CD14-positive monocyte (primary cell): ENCODE measurements around the gene DIPK1C. TPM values are rescaled to one million over a fixed set of nuclear protein-coding genes. Genes with fewer than 3 reads are reported as not detected.

ENCODE experiments used
- DNase-seq, 3 donors: peaks; one replicate each; pipeline ENCODE4 v3.0.0-alpha.2; 2011 to 2022
- H2AFZ ChIP-seq: 2 replicates; pipeline ENCODE4 v1.6.0; 2012; ENCODE audit warnings: mild to moderate bottlenecking, low read depth, low read length, inconsistent platforms; ENCODE audit not compliant: insufficient read depth, poor library complexity, severe bottlenecking
- H3K27ac ChIP-seq, 2 donors: 1 replicate in 1 of 2; 2 replicates in 1 of 2; pipeline ENCODE4 v1.5.1; 2012 to 2013; ENCODE audit warnings: low read length in 2 of 2, control low read depth in 1 of 2, inconsistent platforms in 1 of 2, low read depth in 1 of 2, mild to moderate bottlenecking in 1 of 2
- H3K27me3 ChIP-seq, 2 donors: one replicate each; pipeline versions ENCODE4 v1.6.0 to v1.6.1; 2011 to 2013; ENCODE audit warnings: low read length in 2 of 2; ENCODE audit not compliant: control insufficient read depth in 2 of 2, insufficient read depth in 2 of 2
- H3K36me3 ChIP-seq, 2 donors: replicated peaks in 1 of 2; 1 replicate in 1 of 2; 2 replicates in 1 of 2; pipeline versions ENCODE4 v1.5.1 to v1.6.1; 2012 to 2013; ENCODE audit warnings: low read length in 2 of 2, control low read depth in 1 of 2, inconsistent platforms in 1 of 2, mild to moderate bottlenecking in 1 of 2; ENCODE audit not compliant: insufficient read depth in 2 of 2, control insufficient read depth in 1 of 2
- H3K4me1 ChIP-seq, 2 donors: 1 replicate in 1 of 2; 2 replicates in 1 of 2; pipeline versions ENCODE4 v1.5.1 to v1.6.1; 2012 to 2013; ENCODE audit warnings: low read length in 2 of 2, control low read depth in 1 of 2, inconsistent platforms in 1 of 2, mild to moderate bottlenecking in 1 of 2, moderate library complexity in 1 of 2; ENCODE audit not compliant: insufficient read depth in 2 of 2, control insufficient read depth in 1 of 2
- H3K4me2 ChIP-seq: replicated peaks from 2 replicates; pipeline ENCODE3; 2012; ENCODE audit warnings: low read length, moderate library complexity, mild to moderate bottlenecking; ENCODE audit not compliant: poor library complexity, severe bottlenecking; ENCODE audit errors: extremely low read depth
- H3K4me3 ChIP-seq, 3 experiments: fragments of 200-600 bp in 1 of 3; sonication (generic) in 1 of 3; replicated peaks in 1 of 3; 1 replicate in 2 of 3; 2 replicates in 1 of 3; pipeline ENCODE4 v1.5.1; 2011 to 2013; ENCODE audit warnings: low read length in 3 of 3, mild to moderate bottlenecking in 3 of 3, control low read depth in 2 of 3, low read depth in 2 of 3, inconsistent platforms in 1 of 3, moderate library complexity in 1 of 3
- H3K79me2 ChIP-seq: 2 replicates; pipeline ENCODE4 v1.6.0; 2012; ENCODE audit warnings: mild to moderate bottlenecking, control low read depth, inconsistent platforms, low read length, moderate library complexity; ENCODE audit not compliant: insufficient read depth
- H3K9ac ChIP-seq: 2 replicates; pipeline ENCODE4 v1.6.0; 2017; ENCODE audit warnings: low read length, mild to moderate bottlenecking; ENCODE audit not compliant: insufficient read depth, poor library complexity, severe bottlenecking
- H3K9me3 ChIP-seq, 2 donors: replicated peaks in 1 of 2; 1 replicate in 1 of 2; 2 replicates in 1 of 2; pipeline versions ENCODE4 v1.5.1 to v1.6.1; 2012 to 2013; ENCODE audit warnings: low read length in 2 of 2, control low read depth in 1 of 2; ENCODE audit not compliant: control insufficient read depth in 1 of 2, insufficient read depth in 1 of 2
- H4K20me1 ChIP-seq: 2 replicates; pipeline ENCODE4 v1.6.0; 2012; ENCODE audit warnings: mild to moderate bottlenecking, low read length, control low read depth, moderate library complexity; ENCODE audit not compliant: insufficient read depth
- H3K27ac Mint-ChIP-seq, 7 donors: one replicate each; pipeline ENCODE4 v1.8.0; 2020; ENCODE audit warnings: mild to moderate bottlenecking in 7 of 7, mixed read lengths in 7 of 7, moderate library complexity in 6 of 7, inconsistent platforms in 2 of 7
- H3K27me3 Mint-ChIP-seq, 3 donors: one replicate each; pipeline ENCODE4 v1.8.0; 2021 to 2022; ENCODE audit warnings: low read depth in 3 of 3, mild to moderate bottlenecking in 3 of 3, mixed read lengths in 3 of 3, moderate library complexity in 3 of 3, inconsistent platforms in 1 of 3
- H3K36me3 Mint-ChIP-seq, 2 donors: one replicate each; pipeline ENCODE4 v1.8.0; 2020; ENCODE audit warnings: mixed read lengths in 2 of 2, inconsistent platforms in 1 of 2, mild to moderate bottlenecking in 1 of 2
- H3K4me1 Mint-ChIP-seq: one replicate; pipeline ENCODE4 v1.8.0; 2020; ENCODE audit warnings: mild to moderate bottlenecking, mixed read lengths
- H3K4me3 Mint-ChIP-seq, 2 donors: one replicate each; pipeline ENCODE4 v1.8.0; 2020; ENCODE audit warnings: mild to moderate bottlenecking in 2 of 2, mixed read lengths in 2 of 2, moderate library complexity in 1 of 2
- H3K9me3 Mint-ChIP-seq, 7 donors: one replicate each; pipeline ENCODE4 v1.8.0; 2020 to 2022; ENCODE audit warnings: mixed read lengths in 7 of 7, mild to moderate bottlenecking in 6 of 7, moderate library complexity in 6 of 7, inconsistent platforms in 2 of 7
- WGBS: methylation state at CpG from one replicate; pipeline ENCODE4 v1.1.5; 2013; ENCODE audit warnings: missing lambda C conversion rate; ENCODE audit not compliant: insufficient coverage; 5-methylcytosine and 5-hydroxymethylcytosine counted together
- intact Hi-C, 2 donors: fragments of 100-400 bp; cut with micrococcal nuclease; formaldehyde crosslinking; loops; one replicate each; pipeline versions ENCODE4 v1.15.0 to v1.15.1; 2023
- polyA plus RNA-seq, 3 donors: library from polyadenylated mRNA; depleted of rRNA in 1 of 3; unstranded in 2 of 3; stranded (reverse) in 1 of 3; fragments of 300-500 nt in 2 of 3; fragments of >200 nt in 1 of 3; fragmentation: Illumina TruSeq in 2 of 3; gene quantifications; 1 replicate in 2 of 3; 2 replicates in 1 of 3; pipeline ENCODE4 v1.2.3, GENCODE V29; 2012 to 2021
- TF ChIP-seq, protein P1 (sequence below): fragments of 200-600 bp; IDR thresholded peaks from one replicate; pipeline ENCODE4 v1.8.0; 2022; ENCODE audit warnings: antibody characterized with exemption, mild to moderate bottlenecking

The DIPK1C gene
- polyA plus RNA-seq, 3 donors = not detected

DNA sequence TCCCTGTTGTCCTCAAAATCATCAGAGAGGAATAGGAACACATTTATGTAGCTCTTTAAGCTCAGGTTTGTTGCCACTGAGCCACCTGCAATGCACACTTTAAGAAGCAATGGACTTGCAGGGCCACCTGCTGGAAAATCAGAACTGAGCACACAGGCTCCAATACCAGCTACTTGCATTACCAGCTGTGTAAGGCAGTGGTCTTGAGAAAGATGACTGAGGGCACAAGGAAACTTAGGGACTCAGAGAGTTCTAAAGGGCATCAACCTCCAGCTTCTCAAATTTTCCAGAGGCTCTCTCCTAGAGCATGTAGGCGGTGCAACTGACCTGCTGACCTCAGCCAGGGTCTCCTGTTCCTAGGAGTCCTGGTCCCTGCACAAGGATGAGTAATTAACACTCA, 36.6 kb upstream of the DIPK1C start:
- Histone ChIP-seq H3K4me1 (peaks cover 26 to 31% of the 10 kb centered on the region in 2 donors), H3K9me3 (no peaks in the 10 kb centered on the region), H2AFZ (no peak overlapping the region), H3K4me2 (no peak overlapping the region), H3K4me3 (no peak overlapping the region), H3K27me3 (no peaks in the 10 kb centered on the region), H3K9ac (no peak overlapping the region), H3K36me3 (no peaks in the 10 kb centered on the region), H4K20me1 (no peaks in the 10 kb centered on the region), H3K79me2 (peaks cover 22% of the 10 kb centered on the region), H3K27ac (no peak overlapping the region)
- H3K4me3 Mint-ChIP-seq = no peak overlapping the region
- DNase-seq = peak; percentile 40 to 59 (median 44)
- peaks cover 2 to 7% (median 4%) of the 10 kb centered on the region in 7 donors for H3K9me3 Mint-ChIP-seq
- intact Hi-C loops = loop anchor here (2.0 to 10.0 kb wide), 5 partner anchors 101 to 349 kb away; partner anchors contain the start of genes FBXO15 (in 1 of the 2), TIMM21 (in 1 of the 2) and ZNF407 (in 1 of the 2)
- TF ChIP-seq, protein P1, sequence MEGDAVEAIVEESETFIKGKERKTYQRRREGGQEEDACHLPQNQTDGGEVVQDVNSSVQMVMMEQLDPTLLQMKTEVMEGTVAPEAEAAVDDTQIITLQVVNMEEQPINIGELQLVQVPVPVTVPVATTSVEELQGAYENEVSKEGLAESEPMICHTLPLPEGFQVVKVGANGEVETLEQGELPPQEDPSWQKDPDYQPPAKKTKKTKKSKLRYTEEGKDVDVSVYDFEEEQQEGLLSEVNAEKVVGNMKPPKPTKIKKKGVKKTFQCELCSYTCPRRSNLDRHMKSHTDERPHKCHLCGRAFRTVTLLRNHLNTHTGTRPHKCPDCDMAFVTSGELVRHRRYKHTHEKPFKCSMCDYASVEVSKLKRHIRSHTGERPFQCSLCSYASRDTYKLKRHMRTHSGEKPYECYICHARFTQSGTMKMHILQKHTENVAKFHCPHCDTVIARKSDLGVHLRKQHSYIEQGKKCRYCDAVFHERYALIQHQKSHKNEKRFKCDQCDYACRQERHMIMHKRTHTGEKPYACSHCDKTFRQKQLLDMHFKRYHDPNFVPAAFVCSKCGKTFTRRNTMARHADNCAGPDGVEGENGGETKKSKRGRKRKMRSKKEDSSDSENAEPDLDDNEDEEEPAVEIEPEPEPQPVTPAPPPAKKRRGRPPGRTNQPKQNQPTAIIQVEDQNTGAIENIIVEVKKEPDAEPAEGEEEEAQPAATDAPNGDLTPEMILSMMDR = peak; percentile 62
- no peaks in the 10 kb centered on the region for H3K36me3 Mint-ChIP-seq
- 50% methylated on average over 1 of the region's 1 CpG for WGBS
- peaks cover 1 to 7% (median 4%) of the 10 kb centered on the region in 3 donors for H3K27me3 Mint-ChIP-seq
- peaks cover 32% of the 10 kb centered on the region for H3K4me1 Mint-ChIP-seq
- H3K27ac Mint-ChIP-seq = no peak overlapping the region

DNA sequence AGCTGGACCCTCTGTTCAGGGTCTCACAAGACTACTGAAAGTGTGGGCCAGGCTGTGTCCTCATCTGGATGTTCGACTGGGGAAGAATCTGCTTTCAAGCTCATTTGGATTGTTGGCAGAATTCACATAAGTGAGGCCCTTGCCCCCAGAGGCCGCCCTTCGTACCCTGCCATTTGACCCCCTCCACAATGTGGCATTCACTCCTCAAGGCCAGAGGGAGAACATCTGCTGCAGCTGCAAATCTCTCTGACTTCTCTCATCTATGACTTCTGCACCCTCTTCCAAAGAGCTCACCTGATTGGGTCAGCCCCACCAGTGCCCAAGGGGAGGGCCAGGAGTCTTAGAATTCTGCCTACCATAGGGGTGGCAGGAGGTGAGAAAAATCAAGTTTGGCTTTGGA, 35.2 kb upstream of the DIPK1C start:
- TF ChIP-seq, protein P1 = no peak
- Histone ChIP-seq H3K4me1 (peaks cover 12 to 16% of the 10 kb centered on the region in 2 donors), H2AFZ (peak overlapping the region; percentile 14), H3K4me2 (no peak overlapping the region), H3K27me3 (no peaks in the 10 kb centered on the region), H3K9ac (no peak overlapping the region), H3K4me3 (no peak overlapping the region), H3K27ac (no peak overlapping the region), H3K79me2 (peaks cover 7% of the 10 kb centered on the region), H4K20me1 (no peaks in the 10 kb centered on the region), H3K36me3 (no peaks in the 10 kb centered on the region), H3K9me3 (no peaks in the 10 kb centered on the region)
- H3K27ac Mint-ChIP-seq = no peak overlapping the region
- DNase-seq = no peak
- no peaks in the 10 kb centered on the region for H3K36me3 Mint-ChIP-seq
- 94% methylated on average over 3 of the region's 3 CpGs for WGBS
- peaks cover 1 to 7% (median 4%) of the 10 kb centered on the region in 3 donors for H3K27me3 Mint-ChIP-seq
- H3K4me3 Mint-ChIP-seq = no peak overlapping the region
- intact Hi-C loops = loop anchor here (2.0 to 10.0 kb wide), 5 partner anchors 103 to 347 kb away; partner anchors contain the start of genes FBXO15 (in 1 of the 2), TIMM21 (in 1 of the 2) and ZNF407 (in 1 of the 2)
- peaks cover 17% of the 10 kb centered on the region for H3K4me1 Mint-ChIP-seq
- H3K9me3 Mint-ChIP-seq = peaks cover 2 to 7% (median 4%) of the 10 kb centered on the region in 7 donors
